Activated T-helper 9 cell treated with anti-CD3 and anti-CD28 coated beads, Interleukin-2, amount 50 U/mL, for 16 hours (primary cell): ENCODE measurements around the gene TTC21A.

Experiments
- DNase-seq: peaks from one replicate; pipeline ENCODE4 v3.0.0-alpha.2; 2020; ENCODE audit warnings: low read depth

TTC21A gene

DNA sequence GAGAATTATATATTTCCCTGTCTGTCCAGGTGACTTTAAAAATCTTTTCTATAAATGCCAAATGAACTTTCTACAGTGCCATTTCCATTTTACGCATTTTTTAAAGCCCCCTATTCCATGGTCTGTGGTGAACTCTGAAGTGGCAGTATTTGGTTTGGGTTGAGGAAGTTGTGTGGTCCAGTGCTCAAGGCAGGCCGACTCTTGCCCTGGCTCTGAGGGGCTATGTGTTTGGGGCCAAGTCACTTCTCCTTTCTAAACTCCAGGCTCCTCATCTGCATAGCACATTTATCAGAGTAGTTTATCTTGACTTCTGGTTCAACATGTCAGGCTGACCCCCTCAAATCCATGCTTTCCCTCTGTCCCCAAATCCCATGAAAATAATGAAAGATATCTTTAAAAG, 14.1 kb downstream of the TTC21A start:
- DNase-seq = no peak

DNA sequence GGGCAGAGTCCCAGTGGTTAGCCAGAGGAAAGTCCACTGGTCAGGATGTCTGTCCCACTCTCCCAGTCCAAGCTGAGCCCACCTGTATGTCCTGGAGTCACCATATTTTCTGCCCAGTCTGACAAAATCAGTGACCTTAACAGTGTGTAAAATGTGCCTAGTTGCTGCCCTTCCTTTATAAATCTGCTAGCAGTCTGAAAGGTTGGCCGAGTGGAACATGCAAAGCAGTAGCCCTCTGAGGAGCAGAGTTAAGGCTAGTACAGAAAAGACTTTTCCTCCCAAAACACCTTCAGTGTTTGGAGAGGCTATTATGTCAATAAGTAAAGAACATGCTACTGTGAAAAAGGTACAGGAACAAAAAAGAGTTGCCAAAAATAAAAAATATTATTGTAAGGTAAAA, 15.3 kb downstream of the TTC21A start:
- no peak for DNase-seq

DNA sequence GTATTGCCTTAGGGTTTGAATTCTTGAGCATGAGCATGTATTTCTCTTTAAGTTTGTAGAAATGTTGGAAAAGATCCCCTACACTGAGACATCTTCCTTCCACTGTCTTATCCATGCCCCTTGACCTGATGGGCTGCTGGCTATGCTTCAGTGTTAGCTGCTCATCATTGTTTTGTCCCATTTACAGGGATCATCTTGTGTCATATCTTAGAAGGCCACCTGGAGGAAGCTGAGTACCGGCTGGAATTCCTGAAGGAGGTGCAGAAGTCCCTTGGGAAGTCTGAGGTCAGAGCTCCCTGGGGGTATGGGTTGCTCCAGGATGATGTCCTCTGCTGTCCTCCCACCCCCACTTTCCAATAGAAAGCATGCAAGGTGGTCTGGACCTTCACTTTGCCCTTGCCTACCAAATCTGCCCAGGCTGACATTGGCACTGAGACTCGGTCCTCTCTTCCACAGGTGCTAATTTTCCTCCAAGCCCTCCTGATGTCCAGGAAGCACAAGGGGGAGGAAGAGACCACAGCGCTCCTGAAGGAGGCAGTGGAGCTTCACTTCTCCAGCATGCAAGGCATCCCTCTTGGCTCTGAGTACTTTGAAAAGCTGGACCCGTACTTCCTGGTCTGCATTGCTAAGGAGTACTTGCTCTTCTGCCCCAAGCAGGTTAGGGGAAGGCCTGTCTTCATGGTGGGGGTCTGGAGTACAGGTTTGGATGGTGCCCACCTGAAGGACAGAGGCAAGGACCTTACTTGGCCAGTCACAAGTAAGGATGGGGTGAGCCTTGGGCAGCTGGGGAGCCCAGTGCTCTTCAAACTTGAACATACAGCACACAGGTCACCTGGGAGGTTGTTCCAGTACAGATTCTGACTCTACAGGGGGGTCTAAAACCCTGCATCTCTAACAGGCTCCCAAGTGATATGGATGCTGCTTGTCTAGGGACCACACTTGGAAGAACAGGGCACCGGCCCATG, 17.7 kb downstream of the TTC21A start:
- no peak for DNase-seq

DNA sequence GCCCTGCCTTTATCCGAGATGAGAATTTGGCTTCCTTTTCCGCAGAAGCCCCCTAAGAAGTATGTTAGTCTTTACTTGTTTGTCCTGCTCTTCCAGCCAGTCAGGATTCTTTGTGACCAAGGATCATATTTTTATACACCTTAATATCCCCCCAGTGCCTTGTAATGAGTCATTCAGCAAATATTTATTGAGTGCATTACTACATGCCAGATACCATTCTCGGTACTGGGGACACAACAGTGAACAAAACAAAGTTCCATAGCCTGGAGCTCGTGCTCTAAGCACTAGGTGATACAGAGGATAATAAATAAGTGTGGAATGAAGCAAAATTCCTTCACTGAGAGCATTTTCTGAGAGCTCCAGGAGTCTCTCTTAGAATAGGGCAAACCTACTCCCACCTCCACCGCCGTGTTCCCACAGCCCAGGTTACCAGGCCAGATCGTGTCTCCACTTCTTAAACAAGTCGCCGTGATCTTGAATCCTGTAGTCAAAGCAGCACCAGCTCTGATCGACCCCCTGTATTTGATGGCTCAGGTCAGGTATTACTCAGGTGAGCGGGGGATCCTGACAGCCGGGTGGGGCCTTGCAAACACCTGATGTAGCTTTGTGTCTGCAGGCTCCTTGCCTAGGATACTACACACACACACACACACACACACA, 18.5 kb downstream of the TTC21A start:
- no peak for DNase-seq

DNA sequence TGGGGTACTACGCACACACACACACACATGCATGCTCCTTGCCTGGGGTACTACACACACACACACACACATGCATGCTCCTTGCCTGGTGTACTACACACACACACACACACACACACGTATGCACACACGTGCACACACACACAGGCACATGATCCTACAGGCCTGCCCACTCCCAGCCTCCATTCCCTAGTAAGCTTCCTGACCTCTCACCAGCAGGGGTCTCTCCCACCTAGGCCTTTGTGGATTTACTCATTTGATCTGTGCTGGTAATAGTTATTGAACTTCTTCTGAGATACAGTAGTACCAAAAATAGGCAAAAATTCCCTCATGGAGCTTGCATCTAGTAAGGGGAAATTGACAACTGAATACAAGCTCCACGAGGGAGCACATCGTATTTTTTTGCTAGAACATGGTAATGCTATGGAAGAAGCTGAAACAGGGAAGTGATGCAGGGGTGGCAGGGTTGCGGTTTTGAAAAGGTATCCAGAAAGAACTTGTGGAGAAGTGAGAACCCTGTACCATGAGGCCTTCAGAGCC, 19.1 kb downstream of the TTC21A start:
- DNase-seq = no peak

DNA sequence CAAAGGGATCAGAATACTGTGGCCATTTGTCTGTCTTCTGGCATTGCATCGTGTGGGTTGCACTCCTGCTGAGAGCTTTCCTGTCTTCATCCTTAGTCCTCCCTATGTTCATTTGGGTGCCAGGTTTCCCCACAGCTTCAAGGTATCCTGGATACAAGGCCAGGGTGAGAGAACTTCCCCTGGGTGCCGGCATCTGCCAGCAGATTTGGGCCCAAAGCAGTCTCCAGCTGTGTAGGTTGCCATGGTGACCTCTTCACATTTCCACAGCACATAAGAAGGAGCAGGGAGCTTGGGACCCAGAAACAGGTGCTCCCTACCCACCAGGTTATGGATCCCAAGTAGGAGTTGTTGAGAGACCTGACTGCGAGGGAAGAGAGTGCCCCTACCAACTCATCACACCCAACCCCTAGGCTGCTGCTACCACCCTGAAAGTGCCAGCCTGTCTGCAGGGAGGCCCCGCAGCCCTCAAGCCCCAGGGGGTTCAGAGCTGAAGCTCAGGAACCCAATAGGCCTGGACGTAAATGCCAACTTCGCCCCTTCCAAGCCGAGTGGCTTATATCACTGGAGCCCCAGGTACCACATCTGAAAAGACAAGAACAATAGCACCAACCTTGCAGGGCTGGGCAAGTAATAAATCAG, 19.9 kb downstream of the TTC21A start:
- no peak for DNase-seq

DNA sequence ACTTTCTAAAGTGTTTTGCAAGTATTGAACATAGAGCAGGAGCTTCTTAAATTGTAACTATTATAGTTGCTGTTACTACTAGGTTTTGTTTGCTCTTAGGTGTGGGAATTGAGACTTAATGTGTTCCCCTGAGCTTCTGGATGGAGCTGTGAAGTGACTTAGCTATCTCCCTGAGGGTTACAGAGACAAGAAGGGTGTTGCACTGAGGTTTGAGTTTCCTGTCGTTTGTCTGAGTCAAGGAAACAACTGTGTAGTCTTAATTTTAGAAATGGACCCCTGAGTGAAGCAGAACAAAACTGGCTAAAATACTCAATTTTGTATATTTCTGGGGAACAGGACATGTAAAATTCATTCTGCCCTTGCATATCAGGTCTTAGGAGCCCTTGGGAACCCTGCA, 20.4 kb downstream of the TTC21A start:
- no peak for DNase-seq

DNA sequence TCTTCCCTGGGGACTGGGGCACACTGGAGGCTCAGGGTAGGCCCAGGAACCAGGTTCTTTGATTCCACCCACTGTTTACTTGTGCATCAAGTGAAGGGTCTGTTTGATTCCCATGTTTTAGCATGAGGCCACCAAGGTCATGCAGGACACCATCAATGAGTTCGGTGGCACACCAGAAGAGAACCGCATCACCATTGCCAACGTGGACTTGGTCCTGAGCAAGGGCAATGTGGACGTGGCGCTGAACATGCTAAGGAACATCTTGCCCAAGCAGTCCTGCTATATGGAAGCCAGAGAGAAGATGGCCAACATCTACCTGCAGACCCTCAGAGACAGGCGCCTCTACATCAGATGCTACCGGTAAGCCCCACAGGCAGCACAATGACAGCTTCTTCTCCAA, 21.5 kb downstream of the TTC21A start:
- no peak for DNase-seq

DNA sequence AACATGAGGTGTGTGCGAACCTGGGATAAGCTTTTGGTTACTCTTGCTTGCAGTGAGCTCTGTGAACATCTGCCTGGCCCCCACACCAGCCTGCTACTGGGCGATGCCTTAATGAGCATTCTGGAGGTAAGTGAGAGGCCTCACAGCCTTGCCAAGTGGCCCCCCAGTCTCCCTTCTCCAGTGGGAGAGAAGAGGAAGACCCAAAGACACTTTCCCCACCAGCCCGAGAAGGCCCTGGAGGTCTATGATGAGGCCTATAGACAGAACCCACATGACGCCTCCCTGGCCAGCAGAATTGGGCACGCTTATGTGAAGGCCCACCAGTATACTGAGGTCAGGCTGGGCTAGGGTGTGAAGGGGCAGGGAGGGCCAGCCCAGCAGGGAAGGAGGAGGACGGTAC, 22.5 kb downstream of the TTC21A start:
- DNase-seq = no peak

DNA sequence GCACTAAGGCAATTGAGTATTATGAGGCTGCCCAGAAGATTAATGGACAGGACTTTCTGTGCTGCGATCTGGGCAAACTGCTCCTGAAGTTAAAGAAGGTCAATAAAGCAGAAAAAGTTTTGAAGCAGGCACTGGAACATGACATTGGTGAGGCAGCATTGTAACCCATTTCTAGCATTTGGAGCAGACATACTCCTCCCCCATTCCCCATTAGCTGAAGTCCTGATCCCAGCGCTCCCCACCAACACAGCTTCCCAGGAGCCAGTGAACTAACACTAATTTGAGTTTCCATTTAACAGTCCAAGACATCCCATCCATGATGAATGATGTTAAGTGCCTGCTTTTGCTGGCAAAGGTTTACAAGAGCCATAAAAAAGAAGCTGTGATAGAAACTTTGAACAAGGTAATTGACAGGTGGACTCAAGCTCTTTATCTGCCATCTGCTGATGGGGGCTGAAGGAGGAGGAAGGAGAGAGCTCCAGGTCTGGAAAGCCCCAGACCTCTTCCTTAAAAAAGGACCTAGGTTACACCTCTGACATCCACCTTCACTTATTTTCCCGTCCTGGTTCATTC, 23.3 kb downstream of the TTC21A start:
- DNase-seq = no peak

DNA sequence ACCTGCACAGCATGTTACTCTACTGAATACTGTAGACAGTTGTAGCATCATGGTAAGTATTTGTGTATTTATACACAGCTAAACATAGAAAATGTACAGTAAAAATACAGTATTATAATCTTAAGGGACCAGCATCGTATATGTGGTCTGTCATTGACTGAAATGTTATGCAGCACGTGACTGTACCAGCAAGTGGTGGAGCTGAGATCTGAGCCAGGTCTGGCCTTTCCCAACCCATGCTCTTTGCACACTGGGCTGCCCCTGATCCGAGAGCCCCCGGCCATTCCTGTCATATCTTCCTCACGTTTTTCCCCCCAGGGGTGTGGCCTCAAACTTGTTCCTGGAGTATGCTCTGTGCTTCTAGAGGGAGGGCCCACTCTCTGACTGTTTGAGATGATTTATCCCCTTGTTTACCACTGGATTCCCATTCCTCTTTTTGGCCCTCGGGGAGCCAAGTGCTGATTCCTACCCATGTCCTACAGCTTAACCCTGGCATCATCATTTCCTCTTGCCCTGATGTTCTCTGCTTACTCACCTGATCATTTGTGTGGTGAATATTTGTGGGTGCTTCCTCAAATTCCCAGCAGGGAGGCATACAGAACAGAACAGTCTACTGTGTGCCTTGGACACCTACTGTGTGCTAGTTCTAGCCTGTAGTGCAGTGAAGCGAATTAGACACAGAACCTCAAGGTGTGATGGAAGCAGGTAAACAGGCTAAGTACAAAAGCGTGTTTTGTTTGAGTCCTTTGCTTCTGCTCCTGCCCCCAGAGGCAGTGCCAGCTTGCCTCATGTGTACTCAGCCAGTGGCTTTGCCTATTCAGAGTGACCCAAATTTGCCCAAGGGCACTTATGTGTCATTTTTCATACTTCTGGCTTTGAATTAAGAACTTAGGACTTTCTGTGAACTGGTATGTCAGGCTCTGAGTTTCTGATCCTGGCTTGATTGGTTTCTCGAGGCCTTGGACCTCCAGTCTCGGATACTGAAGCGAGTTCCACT, 24.9 kb downstream of the TTC21A start:
- DNase-seq = no peak

DNA sequence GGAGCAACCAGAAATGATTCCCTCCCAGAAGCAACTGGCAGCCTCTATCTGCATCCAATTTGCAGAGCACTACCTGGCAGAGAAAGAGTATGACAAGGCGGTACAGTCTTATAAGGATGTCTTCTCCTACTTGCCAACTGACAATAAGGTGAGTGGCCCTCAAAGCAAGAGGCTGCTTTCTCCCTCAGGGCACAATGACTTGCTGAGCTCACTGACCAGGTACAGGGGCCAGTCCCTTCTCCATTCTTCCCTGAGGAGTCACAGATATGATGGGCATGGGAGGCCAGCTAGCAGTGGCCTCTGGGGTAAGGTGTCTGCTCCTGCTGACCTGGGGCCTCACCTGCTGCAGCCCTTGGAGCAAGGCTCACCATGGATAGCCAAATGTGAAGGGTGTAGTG, 25.6 kb downstream of the TTC21A start:
- no peak for DNase-seq

DNA sequence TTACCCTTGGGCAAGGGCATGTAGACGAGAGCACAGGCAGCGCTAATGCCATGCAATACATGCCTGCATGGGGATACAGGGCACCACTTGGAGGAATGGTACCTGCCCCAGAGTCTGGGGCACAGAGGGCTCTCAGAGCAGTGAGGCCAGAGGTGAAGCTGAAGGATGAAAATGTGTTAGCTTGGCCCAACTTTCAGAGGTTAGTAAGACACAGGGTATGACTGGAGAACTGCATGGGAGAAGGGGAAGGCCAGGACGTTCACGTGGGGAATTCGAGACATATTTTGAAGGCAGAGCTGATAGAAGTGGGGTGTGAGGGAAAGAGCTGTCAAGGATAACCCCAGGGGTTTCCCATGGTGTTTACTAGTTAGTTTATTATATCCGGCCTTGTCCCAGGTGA, 26.3 kb downstream of the TTC21A start:
- no peak for DNase-seq

DNA sequence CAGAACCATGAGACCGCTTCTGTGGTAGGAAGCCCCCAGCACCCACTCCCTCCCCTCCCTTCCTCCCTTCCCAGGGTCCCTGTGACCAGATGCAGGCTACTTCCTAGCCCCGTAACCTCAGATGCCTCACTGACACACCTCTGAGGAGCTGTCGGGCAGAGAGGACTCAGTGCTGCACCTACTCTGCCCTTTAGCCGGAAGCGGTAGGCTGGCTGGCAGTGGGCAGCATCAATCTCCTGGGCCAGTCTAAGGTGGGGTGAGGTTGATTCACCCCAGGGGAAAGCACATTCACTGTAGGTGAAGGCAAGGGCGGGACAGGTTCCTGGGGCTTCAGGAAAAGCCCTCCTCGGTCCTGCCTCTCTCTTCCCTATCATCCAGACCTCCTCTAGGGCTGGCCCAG, 26.8 kb downstream of the TTC21A start:
- no peak for DNase-seq

DNA sequence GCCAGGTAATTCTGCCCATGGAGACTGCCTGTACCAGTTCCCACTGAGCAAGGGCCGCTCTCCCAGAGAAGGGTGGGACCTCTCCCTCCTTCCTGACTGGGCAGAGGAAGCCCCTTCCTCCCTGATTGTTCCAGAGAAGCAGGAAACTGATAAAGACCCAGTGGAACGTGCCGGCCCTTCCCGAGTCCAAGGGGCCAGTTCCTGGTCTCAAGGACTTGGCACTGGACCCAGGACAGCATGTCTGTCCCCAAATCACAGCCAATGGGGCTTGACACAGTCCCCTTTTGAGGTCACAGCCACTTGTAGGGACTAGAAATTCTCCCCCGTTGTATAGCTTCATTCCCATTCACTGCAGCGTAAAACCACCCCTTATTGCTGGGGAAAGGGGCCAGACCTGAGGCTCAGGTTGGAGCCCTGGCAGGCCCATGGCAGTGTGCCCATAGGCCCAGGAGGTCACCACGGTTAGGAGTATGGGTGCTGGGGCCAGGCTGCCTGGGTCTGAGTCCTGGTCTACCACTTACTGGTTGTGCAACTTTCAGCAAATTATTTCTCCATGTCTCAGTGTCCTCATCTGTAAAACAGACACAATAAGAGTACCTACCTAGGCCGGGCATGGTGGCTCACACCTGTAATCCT, 27.8 kb downstream of the TTC21A start:
- no peak for DNase-seq

DNA sequence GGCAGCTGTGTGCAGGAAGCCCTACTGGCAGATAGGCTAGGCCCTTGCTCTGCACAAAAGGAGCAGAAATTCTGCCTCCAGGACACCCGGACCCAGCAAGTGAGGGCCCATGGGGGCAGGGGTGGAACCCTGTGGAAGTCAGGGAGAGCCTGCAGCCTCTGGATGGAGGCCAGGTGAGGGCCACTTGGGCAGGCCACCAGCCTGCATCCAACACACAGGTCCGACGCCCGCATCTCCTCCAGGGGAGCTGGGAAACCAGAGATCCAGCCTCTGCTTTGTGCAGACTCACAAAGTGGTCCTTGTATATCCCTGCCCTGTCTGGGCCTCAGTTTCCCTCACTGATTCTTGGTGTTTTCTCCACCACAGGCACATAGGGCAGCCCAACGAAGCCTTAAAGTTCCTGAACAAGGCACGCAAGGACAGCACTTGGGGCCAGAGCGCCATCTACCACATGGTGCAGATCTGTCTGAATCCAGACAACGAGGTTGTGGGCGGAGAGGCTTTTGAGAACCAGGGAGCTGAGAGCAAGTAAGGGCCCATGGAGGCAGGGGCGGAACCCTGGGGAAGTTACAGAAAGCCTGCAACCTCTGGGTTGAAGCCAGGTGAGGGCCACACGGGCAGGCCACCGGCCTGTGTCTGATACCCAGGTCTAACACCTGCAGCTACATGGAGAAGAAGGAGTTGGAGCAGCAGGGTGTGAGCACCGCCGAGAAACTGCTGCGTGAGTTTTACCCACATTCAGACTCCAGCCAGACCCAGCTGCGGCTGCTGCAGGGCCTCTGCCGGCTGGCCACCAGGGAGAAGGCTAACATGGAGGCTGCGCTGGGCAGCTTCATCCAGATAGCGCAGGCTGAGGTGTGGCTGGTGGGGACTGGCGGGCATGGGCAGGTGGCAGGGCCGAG, 29.3 kb downstream of the TTC21A start:
- no peak for DNase-seq

DNA sequence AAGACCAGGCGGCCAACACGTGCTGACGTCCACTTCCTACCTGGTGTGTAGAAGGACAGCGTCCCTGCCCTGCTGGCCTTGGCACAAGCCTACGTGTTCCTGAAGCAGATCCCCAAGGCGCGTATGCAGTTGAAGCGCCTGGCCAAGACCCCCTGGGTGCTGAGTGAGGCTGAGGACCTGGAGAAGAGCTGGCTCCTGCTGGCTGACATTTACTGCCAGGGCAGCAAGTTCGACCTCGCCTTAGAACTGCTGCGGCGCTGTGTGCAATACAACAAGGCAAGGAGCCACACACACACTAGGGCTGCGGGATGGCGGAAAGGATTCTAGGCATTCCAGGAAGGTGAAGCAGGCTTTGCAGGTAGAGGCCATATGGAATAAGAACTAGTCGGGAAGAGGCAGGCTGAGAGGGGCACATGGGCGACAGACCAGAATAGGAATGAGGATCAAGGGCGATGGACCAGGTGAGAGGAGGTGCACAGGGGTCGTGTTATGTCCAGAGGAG, 30.0 kb downstream of the TTC21A start:
- DNase-seq = no peak

DNA sequence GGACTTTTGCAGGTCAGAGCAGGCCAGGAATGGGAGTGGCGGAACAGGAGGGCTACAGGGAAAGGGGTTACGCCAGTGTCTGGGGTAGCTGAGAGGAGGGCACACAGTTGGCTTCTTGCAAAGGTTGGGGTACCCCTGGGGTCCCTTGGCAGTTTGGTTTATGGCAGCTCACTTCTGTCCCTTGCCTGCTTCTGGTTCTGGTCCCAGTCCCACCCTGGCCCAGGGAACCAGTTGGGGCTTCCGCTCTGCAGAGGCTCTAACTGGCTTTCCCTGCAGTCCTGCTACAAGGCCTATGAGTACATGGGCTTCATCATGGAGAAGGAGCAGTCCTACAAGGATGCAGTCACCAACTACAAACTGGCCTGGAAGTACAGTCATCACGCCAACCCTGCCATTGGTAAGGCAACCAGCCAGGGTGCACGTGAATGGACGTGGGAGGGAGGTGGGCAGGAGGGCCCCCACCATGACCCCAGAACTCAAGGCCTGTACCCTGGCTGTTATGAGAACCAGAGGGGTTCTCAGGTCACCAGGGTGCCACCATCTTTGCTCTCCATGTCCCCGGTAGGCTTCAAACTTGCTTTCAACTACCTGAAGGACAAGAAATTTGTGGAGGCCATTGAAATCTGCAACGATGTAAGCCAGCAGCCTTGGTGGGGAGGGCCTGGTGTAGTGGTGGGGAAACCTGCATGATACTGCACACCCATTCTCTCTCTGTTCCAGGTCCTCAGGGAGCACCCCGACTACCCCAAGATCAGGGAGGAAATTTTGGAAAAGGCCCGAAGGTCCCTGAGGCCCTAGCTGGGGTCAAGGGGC, 30.7 kb downstream of the TTC21A start:
- no peak for DNase-seq
